ENCODE measurements around the gene LPP.
"Not testable (repeated sequence)": the region's sequence is repeated elsewhere in the genome, so short reads cannot be mapped to it uniquely, and the experiment has no call there.

LPP gene

GRCh38 chr3:188680189-188680588, 526.2 kb downstream of the LPP start:
- no peak for DNase-seq (ENCODE audit: low read depth)

GRCh38 chr3:188680605-188681004, 526.6 kb downstream of the LPP start:
- DNase-seq (ENCODE audit: low read depth) = no peak

DNA sequence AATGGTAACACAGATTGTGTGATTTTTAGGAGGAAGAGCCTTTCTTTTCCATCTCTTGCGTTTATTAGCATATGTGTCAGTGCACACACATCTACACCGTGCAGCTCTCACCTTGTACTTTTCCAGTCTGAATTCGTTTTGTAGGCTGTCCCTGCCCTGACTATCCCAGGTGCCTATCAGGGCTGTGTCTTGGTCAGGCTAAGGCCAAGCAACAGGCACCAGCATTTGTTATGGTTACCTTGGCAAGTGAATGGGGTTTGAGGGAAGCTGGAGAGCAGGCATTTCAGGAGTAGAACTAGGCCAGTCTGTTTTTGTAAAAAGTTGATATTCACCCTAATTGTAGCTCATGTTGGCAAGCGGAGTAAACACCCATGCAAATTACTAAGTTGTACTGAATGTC, 528.4 kb downstream of the LPP start:
- DNase-seq (ENCODE audit: low read depth) = no peak

- no peak for DNase-seq (ENCODE audit: low read depth)
These were observed 529.1 kb downstream of the LPP start for GRCh38 chr3:188683032-188683521.

DNA sequence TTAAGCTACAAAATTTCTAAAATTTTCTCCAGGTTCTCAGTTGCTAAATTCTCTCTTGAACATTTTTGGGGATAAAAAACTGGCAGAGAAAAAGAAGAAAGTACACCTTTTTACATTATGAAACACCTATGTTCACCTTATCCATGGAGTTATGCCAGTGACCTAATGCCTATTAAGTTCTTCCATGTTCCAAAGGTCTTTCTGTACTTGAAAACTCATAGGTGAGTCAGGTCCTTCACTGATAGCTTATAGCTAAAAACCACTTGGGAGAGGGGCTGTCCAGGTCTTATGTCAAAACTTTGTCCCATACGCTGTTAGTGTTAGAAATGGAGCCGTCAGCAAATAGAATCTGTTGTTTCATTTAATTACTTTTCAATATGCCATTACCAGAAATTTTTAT, 530.3 kb downstream of the LPP start:
- DNase-seq (ENCODE audit: low read depth) = no peak

DNA sequence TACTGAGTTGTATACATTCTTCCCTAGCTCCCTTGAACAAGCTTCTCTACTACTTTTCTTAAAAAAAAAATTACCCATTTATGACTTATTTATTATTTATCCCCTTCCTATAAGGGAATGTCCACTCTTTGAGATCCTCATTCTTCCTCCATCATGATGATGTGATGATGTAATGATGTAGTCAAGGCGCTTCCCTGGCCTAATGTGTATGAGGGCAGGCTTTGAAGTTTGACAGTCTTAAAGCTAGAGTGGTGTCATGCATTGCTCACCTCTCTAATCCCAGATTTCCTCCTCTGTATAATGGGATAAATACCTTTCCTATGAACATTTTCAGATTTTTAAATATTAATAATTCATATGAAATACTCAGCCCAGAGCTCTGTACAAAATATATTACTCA, 531.8 kb downstream of the LPP start:
- DNase-seq (ENCODE audit: low read depth) = no peak

- no peak for DNase-seq (ENCODE audit: low read depth)
These were observed 532.4 kb downstream of the LPP start for GRCh38 chr3:188686324-188686723.

GRCh38 chr3:188687389-188687788, 533.4 kb downstream of the LPP start:
- DNase-seq (ENCODE audit: low read depth) = no peak

DNA sequence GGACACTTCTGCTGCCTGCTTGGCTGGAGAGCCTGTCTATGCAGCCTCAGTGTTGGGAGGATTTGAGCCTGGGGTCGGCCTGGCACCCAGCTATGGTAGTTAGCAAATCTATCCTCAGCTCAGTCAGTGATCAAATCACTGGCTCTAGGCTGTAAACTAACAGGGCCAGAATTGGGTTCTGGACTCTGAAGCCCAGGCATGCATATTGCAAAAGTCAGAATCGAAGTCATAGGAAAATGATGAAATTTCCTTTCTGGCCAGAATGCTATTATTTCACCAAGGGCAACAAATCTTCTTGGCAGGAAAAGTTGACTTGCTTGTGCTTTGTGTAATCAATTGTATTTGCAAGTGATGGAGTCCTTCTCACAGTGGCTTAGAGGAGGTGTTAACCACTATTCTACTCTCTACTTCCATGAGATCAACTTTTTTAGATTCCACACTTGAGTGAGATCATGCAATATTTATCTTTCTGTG, 535.2 kb downstream of the LPP start:
- DNase-seq (ENCODE audit: low read depth) = no peak

DNA sequence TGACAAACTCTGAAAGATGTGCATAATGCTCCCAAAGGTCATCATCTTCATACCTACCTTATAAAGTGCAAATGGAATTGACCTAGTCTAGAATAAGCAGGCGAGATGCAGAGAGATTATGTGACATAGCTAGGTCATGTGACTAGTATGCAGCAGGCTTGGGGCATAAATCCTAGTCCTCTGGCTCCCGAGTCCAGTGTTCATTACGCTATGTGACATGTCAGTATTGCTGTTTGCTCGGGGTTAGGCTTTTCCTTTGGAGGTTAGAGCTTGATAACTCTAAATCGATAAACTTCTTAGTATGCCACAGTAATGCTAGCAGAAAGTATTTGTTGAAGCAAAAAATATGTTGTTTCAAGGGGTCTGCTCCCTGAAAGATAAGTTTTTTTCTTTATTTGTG, 536.1 kb downstream of the LPP start:
- DNase-seq (ENCODE audit: low read depth) = no peak

- DNase-seq (ENCODE audit: low read depth) = no peak
These were observed 537.0 kb downstream of the LPP start for GRCh38 chr3:188691004-188691403.

- no peak for DNase-seq (ENCODE audit: low read depth)
These were observed 537.7 kb downstream of the LPP start for GRCh38 chr3:188691665-188692064.

- no peak for DNase-seq (ENCODE audit: low read depth)
These were observed 538.7 kb downstream of the LPP start for GRCh38 chr3:188692700-188693099.

GRCh38 chr3:188693435-188693834, 539.5 kb downstream of the LPP start:
- DNase-seq (ENCODE audit: low read depth) = no peak

DNA sequence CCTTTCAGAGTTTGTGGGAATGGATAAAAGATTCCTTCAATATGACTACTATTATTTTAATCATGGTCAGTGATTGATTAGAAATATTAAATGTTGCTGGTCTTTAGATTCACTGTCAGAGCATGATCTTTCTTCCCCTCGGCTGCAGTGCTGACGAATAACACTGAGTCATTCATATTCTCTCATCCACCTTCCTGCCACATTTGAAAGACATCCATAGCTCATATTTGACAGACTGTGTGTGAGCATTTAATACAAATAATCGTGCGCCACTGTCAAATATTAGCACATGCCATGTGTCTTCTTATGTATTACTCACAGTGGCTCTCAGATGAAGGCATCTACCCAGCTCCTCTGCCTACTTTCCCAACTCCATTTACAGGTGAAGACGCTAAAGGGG, 541.3 kb downstream of the LPP start:
- no peak for DNase-seq (ENCODE audit: low read depth)

DNA sequence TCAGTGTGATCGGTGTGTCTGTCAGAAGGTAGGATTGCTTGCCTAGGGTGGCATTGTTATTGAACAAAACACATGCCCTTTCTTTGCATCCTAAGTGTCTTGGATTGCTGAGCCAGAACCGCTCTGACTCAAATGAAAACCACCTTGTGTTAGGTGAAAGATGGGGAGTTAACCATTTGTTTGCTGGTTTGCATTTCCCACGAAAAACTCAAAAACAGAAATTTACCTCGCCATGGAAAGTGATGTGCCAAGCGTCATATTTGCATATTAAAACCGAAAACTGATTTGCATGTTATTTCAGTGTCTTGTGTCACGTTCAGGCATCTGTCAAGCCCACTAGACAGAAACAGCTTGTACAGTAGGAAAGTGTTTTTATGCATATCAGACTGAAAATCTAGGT, 543.2 kb downstream of the LPP start:
- no peak for DNase-seq (ENCODE audit: low read depth)

DNA sequence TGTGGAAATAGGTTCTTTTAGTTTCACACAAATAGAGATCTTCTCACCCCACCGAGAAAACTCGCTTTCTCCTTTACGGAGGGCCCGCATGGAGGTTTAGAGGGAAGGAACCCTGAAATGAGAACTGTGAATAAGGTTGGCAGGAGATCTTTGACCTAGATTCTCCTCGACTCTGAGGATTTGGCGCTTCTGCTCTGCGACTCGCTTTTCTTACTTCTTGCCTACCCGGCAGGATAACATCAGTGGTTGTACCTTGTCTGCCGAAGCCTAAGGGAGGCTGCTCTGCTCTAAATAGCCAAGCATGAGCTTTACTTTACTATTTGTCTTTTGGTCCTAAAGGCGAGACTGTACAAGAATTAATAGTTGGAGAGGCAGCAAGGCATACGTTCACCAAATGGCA, 544.5 kb downstream of the LPP start:
- DNase-seq (ENCODE audit: low read depth) = no peak

DNA sequence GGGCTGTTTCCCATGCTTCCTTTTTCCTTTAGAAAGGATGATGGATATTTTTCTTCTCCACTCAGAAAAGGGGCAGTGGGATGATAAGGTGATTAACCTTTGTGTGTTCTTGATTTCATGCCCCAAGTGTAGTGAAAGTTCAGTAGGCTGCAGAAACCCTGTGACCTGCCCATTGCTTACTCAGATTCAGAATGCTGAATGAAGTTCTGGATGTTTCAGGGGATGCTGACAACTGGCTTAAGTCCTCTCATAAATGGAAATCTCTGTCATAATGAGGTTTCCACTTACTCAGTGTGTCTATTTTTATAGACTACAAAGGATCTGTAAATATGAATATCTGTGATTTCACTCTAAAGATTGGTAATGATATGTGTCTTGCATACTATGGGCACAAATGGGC, 546.5 kb downstream of the LPP start:
- DNase-seq (ENCODE audit: low read depth) = no peak

DNA sequence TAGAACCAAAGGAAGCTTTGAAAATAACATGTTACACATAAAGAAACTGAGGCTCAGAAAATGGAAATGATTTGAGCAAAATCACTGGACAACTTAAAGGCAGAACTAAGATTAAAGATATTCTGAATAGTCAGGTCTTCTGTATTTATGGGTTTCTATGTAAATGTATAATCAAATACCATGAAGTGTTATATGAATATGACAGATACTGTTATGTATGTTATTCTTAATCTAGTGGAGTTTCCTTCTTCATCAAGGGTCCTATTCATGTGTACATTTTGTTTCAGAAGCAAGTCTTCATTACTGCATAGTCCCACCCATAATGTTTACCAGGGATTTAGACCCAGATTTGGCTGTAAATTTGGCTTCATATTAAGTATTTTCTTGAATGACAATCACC, 547.0 kb downstream of the LPP start:
- no peak for DNase-seq (ENCODE audit: low read depth)

GRCh38 chr3:188701485-188701969, 547.6 kb downstream of the LPP start:
- DNase-seq (ENCODE audit: low read depth) = no peak

DNA sequence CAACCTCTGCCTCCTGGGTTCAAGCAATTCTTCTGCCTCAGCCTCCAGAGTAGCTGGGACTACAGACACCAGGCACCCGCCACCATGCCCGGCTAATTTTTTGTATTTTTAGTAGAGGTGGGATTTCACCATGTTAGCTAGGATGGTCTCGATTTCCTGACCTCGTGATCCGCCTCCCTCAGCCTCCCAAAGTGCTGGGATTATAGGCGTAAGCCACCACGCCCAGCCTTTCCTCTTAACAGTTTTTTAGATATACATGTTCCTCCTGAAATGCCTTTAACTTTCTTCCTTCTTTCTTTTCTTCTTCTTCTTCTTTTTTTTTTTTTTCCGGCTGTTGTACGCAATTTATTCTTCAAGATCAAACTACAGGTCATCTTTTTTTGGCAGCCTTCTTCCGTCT, 548.1 kb downstream of the LPP start:
- DNase-seq (ENCODE audit: low read depth) = not testable (repeated sequence)

DNA sequence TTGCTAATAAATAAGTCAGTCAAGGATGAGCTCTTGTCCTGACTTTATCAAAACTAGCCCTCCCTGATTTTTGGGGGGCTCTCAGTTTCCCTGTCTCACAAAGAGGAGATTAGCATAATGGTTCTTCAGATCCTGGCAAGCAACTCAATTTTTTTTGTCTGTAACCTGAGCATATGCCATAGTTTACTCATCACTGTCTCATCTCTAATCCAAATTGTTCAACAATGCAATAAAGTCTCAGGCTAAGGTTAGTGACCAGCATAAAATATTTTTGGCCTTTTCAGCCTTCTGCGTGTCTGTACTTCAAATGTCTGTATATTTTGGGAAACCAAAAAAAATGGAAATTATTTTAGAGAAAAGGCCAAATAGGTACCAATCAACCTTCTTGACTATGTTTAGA, 552.2 kb downstream of the LPP start:
- no peak for DNase-seq (ENCODE audit: low read depth)

DNA sequence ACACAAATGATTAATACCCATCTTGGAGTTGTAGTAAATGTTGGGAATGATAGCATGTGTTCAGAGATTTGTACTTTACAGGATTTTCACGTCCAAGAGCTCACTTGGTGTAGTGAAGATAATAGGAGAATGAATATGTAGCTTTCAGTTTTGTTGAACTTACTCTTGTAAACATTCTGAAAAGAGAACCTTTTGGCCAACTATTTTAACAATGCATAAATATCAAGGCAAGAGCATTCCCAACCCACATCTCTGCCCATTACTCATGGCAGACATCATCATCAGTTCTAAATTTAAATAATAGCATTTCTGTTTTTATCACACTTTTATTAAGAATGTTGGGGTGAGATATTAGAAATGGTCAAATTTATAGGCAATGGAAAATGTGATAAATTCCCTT, 552.6 kb downstream of the LPP start:
- DNase-seq (ENCODE audit: low read depth) = no peak

DNA sequence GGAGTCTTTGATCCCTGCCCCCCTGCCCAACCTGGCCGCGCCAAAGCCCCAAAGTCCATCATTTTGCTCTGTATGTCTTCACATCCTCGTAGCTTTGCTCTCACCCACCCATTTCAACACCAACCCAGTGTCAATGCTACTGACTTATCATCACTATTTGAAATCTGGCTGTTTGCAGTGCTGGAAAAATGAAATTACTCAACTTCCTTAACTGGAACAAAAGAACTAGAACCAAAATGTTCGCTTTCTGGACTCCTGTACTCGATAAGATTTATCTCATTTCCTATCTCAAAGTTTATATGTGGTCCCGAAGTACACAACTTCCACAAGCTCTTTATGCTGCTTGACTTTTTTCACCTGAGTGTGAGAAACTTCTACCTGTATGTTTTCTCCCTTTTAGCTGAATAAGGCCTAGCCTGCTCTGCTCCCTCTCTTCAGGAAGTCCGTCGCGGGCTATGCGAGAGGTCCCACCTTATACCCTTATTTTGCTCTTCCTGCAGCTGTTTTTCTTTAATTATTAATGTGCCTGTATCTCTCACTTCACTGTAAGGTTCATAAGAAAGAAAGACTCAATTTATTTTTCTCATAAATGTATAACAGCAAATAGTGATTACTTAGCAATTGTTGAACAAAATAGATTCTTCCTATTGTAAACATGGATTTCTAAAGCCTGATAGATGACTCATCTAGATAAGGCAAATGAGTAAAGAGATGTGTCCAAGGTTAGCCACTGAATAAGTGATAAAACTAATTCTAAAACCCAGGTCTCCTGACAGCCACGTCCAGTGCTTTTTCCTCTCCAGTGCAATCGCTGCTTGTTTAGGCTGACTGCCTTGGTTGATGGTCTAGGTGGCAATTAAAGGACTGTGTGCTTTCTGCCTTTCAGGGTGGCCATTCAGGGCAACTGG, 553.7 kb downstream of the LPP start:
- DNase-seq (ENCODE audit: low read depth) = no peak

Data from stimulated activated CD8-positive, alpha-beta memory T cell treated with anti-CD3 and anti-CD28 coated beads, Interleukin-15, amount 100 ng/mL, for 24 hours (primary cell).